GM12865 (cell line): ENCODE data around the gene KRT32.

Experiments used
- DNase-seq: peaks from one replicate; pipeline ENCODE4 v3.0.0; 2010; ENCODE audit warnings: low read depth
- H3K4me3 ChIP-seq: 2 replicates; pipeline ENCODE4 v1.5.1; 2011; ENCODE audit warnings: mild to moderate bottlenecking, low read depth, low read length, control low read depth
- CTCF ChIP-seq: IDR thresholded peaks from 2 replicates; pipeline ENCODE4 v1.5.1; 2011; ENCODE audit warnings: low read length, control low read depth, low read depth, inconsistent platforms; ENCODE audit not compliant: insufficient read depth; ENCODE audit errors: missing control alignments

The KRT32 gene

GRCh38 chr17:41467561-41467960 is 375 bp upstream of the KRT32 start:
- no peak overlapping the region for H3K4me3 ChIP-seq
- no peak for DNase-seq
- no peak for TF ChIP-seq CTCF

DNA sequence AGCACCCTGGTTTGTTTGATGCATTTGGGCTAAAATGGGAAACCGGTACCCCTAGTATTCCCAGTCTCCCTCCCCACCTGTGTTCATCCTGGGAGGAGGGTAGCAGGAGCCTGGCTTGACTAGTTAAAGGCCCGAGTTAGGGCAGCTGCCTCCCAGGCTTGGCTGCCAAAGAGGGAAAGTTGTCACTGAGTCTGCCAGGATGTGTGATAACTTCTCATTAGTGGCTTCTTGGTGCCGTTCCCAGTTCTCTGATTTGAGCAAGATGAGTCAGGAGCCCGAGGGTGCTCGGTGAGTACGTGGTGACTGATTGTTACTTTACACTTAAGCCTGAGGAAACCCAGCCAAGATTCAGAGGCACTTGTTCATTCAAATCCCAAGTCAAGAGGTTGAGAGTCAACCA is 2.5 kb downstream of the KRT32 start:
- no peak for DNase-seq
- H3K4me3 ChIP-seq = no peak overlapping the region
- no peak for TF ChIP-seq CTCF

DNA sequence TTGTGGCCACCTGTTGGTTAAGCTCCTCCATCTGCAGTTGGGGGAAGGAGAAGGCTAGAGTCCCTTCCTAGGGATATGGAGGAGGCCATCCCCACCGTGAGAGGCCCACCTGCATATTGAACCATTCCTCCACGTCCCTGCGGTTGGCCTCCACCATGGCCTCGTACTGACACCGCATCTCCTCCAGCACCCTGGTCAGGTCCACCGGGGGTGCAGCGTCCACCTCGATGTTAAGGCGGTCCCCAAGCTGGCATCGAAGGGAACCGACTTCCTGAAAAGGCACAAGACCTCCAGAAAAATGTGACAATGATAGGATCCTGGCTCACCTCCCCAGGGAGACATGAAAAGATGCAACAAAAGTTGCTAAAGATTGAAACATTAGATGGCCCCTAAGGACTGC is 3.0 kb downstream of the KRT32 start:
- TF ChIP-seq CTCF = no peak

DNA sequence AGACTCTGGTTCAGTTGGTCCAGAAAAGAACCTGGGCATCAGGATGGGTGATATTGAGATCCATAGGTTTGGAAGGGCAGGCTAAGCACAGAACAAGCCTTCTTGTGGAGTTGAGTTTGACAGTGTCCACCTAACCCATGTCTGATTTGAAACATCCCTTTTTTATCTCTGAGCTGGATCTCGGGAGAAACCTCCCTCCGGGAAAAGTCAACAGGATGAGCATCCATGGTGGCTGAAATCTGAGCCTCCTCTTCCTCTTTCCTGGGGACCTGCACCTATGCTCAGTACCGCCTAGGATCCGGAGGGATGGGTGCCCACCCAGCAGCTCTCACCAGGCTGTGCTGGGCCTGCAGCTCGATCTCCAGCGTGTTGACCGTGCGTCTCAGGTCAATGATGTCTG is 3.4 kb downstream of the KRT32 start:
- DNase-seq = no peak
- no peak for TF ChIP-seq CTCF

More for the DNA sequence above, 3.0 kb downstream of the KRT32 start:
- H3K4me3 ChIP-seq = no peak overlapping the region
- DNase-seq = no peak

GRCh38 chr17:41462705-41463104 is 4.5 kb downstream of the KRT32 start:
- H3K4me3 ChIP-seq = no peak overlapping the region
- no peak for TF ChIP-seq CTCF
- no peak for DNase-seq

More for the DNA sequence above, 3.4 kb downstream of the KRT32 start:
- H3K4me3 ChIP-seq = no peak overlapping the region

DNA sequence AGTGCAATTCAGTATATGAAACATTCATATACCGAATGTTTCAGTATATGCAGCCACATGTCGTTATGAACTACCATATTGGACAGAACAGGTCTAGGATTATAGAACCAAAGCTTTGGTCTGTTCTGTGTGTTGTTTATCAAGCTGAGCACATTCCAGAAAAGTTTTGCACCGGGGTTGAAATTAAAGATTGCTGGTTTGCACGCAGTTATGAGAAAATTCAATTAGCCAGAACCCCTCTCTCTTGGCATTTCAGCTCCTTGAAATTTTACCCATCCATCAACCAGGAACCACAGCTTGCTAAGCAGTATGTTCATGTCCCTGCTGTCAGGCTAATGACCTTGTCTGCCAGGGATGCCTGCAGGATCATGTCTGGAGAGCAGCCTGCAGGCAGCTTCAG is 9.5 kb downstream of the KRT32 start:
- H3K4me3 ChIP-seq = no peak overlapping the region
- DNase-seq = no peak
- no peak for TF ChIP-seq CTCF

DNA sequence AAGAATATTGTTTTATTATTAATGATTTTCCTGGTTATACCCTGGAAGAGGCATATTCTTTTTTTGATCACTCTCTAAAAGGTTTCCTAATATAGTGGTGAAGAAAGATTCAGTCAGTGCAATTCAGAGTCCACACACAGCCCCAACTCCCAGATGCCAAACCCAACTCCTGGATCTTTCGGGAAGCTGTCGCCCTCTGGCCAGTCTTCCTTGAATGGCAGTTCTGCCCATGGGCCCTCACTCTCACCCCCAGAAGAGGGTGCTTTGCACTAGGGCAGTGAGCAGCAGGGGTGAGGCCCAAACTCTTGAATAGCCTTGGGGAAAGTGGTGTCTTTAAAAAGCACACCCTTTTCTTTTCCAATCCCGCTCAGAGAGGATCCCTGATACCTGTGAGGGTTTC is 11.0 kb downstream of the KRT32 start:
- TF ChIP-seq CTCF = no peak
- no peak for DNase-seq
- H3K4me3 ChIP-seq = no peak overlapping the region
